ENCODE data around the gene POMZP3. TPM values are rescaled to one million over a fixed set of nuclear protein-coding genes. Genes with fewer than 3 reads are reported as not detected.
"Not testable (repeated sequence)": the region's sequence is repeated elsewhere in the genome, so short reads cannot be mapped to it uniquely, and the experiment has no call there.

Gene POMZP3
- total RNA-seq: 1 to 10 TPM; 1.2 to 8.3 (median 5.4) TPM

DNA sequence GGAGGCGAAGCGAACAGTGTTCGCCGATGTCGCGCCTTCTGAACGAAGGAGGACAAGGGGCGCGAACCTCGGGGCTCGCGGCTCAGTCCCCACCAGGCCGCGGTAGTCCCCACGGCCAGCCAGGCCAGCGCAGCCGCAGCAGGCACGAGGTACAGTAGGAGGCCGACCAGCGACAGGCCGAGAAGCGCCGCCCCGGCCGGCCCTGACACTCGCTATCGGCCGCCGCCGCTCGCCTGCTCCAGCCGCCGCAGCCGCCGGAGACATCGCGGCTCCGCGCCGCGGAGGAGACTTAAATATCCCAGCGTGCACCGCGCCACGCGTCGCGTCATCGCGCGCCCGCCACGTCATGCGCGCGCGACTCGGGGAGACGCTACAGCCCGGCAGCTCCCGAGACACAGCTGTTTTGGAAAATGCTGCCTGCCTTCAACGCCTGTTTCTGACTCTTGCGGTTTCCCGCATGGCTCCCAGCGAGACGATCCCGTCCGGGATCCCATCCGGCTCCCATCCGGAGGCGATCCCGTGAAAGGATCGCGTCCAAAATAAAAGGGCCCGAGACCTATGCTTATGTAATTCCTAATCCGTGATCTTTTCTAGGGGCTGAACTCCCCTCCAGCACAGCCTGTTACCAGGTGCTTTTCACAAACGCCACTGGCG is at the start of gene POMZP3:
Gene POMZP3 (minus strand): TSS at position 291 of the 654 bp plus-strand sequence. CDS start 1,215 bp downstream, outside the sequence.
- intact Hi-C loops (cut with DNase I); H3K27me3 ChIP-seq; DNase-seq; H3K9me3 ChIP-seq: not testable (repeated sequence)
- Histone ChIP-seq H3K27ac (peak within 1 kb of the TSS; percentile 83 to 92 (median 88)), H3K4me1 (peaks cover 0 to 13% (median 0%) of the 10 kb centered on the region in 3 donors), H3K4me3 (peak within 1 kb of the TSS; percentile 44 to 71 (median 56)), H3K36me3 (peaks cover 0 to 28% (median 0%) of the 10 kb centered on the region in 3 donors)
- TF ChIP-seq POLR2A (IDR thresholded peaks at IDR 0.05): peak in 3 of 4 donors; percentile 32 to 86 (median 84)
- WGBS, 2 donors: no CpG with 5 or more reads among the region's 78 CpGs

- intact Hi-C loops (cut with DNase I); H3K36me3 ChIP-seq; H3K4me3 ChIP-seq; DNase-seq; H3K27me3 ChIP-seq; H3K4me1 ChIP-seq; H3K27ac ChIP-seq; H3K9me3 ChIP-seq: not testable (repeated sequence)
- 64 to 89% methylated on average over 2 of the region's 2 CpGs for WGBS, 2 donors
Observed at GRCh38 chr7:76675783-76676182, 48.7 kb upstream of the POMZP3 start.

DNA sequence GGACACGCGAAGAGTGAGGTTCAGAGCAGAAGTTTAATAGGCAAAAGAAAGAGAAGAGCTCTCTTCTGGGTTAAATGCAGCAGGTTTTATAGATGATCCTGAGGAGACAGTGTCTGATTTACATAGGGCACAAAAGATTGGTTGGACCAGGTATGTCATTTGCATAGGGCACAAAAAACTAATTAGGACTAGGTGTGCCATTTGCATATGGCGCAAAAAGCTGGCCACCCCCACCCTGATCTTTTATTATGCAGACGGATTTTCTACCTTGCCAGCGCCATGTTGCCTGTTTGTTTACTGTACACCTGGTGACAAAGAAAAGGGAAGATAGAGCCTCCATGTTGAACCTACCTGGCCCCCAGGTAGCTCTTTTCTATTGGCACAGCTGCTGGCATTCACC is 46.3 kb upstream of the POMZP3 start:
- H3K27ac ChIP-seq; DNase-seq; intact Hi-C loops (cut with DNase I); H3K36me3 ChIP-seq; H3K4me3 ChIP-seq; H3K4me1 ChIP-seq; H3K9me3 ChIP-seq; H3K27me3 ChIP-seq: not testable (repeated sequence)
- WGBS, 2 donors: 77 to 90% methylated on average over 4 to 5 of the region's 5 CpGs

- H3K4me3 ChIP-seq; H3K36me3 ChIP-seq; DNase-seq; H3K27ac ChIP-seq; intact Hi-C loops (cut with DNase I); H3K4me1 ChIP-seq; H3K9me3 ChIP-seq; H3K27me3 ChIP-seq: not testable (repeated sequence)
Observed at GRCh38 chr7:76659212-76659611, 32.1 kb upstream of the POMZP3 start.

GRCh38 chr7:76656425-76656824 is 29.3 kb upstream of the POMZP3 start:
- WGBS, 2 donors: 49 to 68% methylated on average over 2 of the region's 2 CpGs
- H3K36me3 ChIP-seq; H3K4me3 ChIP-seq; H3K27ac ChIP-seq; H3K9me3 ChIP-seq; intact Hi-C loops (cut with DNase I); H3K27me3 ChIP-seq; DNase-seq; H3K4me1 ChIP-seq: not testable (repeated sequence)

- H3K36me3 ChIP-seq; DNase-seq; H3K4me3 ChIP-seq; H3K27ac ChIP-seq; H3K9me3 ChIP-seq; H3K4me1 ChIP-seq; intact Hi-C loops (cut with DNase I); H3K27me3 ChIP-seq: not testable (repeated sequence)
- WGBS, 2 donors: no CpG with 5 or more reads among the region's 5 CpGs
Observed at GRCh38 chr7:76642620-76643019, 15.5 kb upstream of the POMZP3 start.

DNA sequence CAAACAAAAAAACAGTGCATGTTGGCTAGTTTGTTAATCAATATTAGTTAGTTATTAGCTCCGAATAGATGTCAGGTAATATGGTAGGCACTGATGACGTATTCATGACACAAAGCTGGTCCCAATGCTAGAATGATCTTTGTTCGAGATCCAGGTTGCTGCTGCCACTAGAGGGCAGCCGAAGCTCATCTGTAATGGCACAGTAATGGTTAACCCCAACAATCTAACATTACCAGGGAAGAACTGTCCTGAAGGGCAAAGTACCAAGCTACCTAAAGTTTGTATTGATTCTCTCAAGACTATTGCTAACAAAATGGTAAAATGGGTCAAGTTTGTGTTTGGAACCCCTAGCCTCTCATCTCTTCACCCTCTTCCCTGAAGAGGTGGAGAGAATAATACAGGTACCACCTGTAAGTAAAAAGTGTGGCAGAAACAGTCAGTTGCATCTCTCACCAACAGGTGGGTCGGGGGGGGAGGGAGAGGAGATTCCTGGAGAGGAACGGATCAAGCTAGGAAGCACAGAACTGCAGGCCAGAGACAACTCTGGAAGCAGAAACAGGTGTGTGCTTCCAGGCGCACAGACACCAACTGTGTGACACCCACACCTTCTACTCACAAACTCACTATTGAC is 10.1 kb upstream of the POMZP3 start:
- H3K9me3 ChIP-seq; H3K27me3 ChIP-seq; H3K4me1 ChIP-seq; H3K36me3 ChIP-seq; intact Hi-C loops (cut with DNase I); H3K4me3 ChIP-seq; H3K27ac ChIP-seq; DNase-seq: not testable (repeated sequence)
- TF ChIP-seq CTCF (IDR thresholded peaks at IDR 0.05): peak in 1 of 6 experiments; percentile 37
- 0 to 25% methylated on average over 4 of the region's 7 CpGs for WGBS, 2 donors

GRCh38 chr7:76626581-76626980 is 498 bp downstream of the POMZP3 start:
- DNase-seq: not testable (repeated sequence)
- WGBS, 2 donors: 0% methylated on average over 1 to 8 of the region's 34 CpGs

DNA sequence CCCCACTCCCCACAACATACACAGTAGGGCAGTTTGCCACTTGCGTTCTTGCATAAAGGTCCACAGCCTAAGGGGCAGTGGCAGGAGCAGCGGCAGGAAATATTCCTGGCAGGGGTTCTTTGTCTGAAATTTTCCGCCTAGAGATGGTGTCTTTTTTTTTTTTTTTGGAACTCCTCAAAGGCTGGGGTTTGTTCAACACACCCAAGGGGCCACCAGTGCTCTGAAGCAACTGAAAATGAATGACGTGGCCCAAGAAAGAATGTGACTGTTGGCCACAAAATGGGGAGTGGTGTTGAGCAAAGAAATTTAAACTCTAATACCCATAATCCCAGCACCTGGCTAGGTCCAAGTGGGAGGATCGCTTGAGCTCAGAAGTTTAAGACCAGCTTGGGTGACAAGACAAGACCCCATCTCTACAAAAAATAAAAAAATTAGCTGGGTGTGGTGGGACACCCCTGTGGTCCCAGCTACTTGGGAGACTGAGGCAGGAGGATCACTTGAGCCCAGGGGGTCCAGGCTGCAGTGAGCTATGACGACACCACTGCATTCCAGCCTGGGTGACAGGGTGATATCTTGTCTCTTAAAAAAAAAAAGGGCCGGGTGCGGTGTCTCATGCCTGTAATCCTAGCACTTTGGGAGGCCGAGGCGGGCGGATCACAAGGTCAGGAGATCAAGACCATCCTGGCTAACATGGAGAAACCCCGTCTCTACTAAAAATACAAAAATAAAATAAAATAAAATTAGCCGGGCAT is 7.5 kb downstream of the POMZP3 start:
- WGBS, 2 donors: no CpG with 5 or more reads among the region's 13 CpGs
- DNase-seq: not testable (repeated sequence)

More at GRCh38 chr7:76626581-76626980, 498 bp downstream of the POMZP3 start:
- intact Hi-C loops (cut with DNase I); H3K9me3 ChIP-seq; H3K27me3 ChIP-seq: not testable (repeated sequence)
- Histone ChIP-seq H3K36me3 (peaks cover 0 to 29% (median 0%) of the 10 kb centered on the region in 3 donors), H3K4me3 (peak overlapping the region; percentile 44 to 71 (median 56)), H3K4me1 (peaks cover 0 to 13% (median 0%) of the 10 kb centered on the region in 3 donors), H3K27ac (peak overlapping the region; percentile 64 to 92 (median 86))

More for the DNA sequence above, 7.5 kb downstream of the POMZP3 start:
- intact Hi-C loops (cut with DNase I); H3K4me1 ChIP-seq; H3K27me3 ChIP-seq; H3K9me3 ChIP-seq; H3K4me3 ChIP-seq: not testable (repeated sequence)
- peaks cover 0 to 63% (median 0%) of the 10 kb centered on the region in 3 donors for H3K36me3 ChIP-seq
- peak overlapping the region in 1 of 4 donors; percentile 60 for H3K27ac ChIP-seq

Data from esophagus squamous epithelium (tissue), 5 donors.